Ectodermal cell (in vitro differentiated cells): ENCODE results near the gene TMEM150B.

Source experiments
- H3K27ac ChIP-seq: 2 replicates; pipeline ENCODE4 v1.7.0; 2013; ENCODE audit warnings: mild to moderate bottlenecking, low read depth, low read length; ENCODE audit not compliant: insufficient read depth, poor library complexity, severe bottlenecking
- H3K27me3 ChIP-seq: 2 replicates; pipeline ENCODE4 v1.7.0; 2013; ENCODE audit warnings: mild to moderate bottlenecking, low read length; ENCODE audit not compliant: insufficient read depth, control insufficient read depth, poor library complexity, severe bottlenecking
- H3K36me3 ChIP-seq: one replicate; pipeline ENCODE4 v1.7.0; 2013; ENCODE audit warnings: low read length; ENCODE audit not compliant: control insufficient read depth, insufficient read depth
- H3K4me1 ChIP-seq: one replicate; pipeline ENCODE4 v1.7.0; 2013; ENCODE audit warnings: low read length; ENCODE audit not compliant: control insufficient read depth, insufficient read depth
- H3K4me3 ChIP-seq: 2 replicates; pipeline ENCODE4 v1.7.0; 2013; ENCODE audit warnings: low read depth, low read length, control low read depth; ENCODE audit not compliant: insufficient read depth
- H3K9me3 ChIP-seq: 2 replicates; pipeline ENCODE4 v1.7.0; 2013; ENCODE audit warnings: mild to moderate bottlenecking, low read length, moderate library complexity; ENCODE audit not compliant: control insufficient read depth
- WGBS, 2 experiments: methylation state at CpG; one replicate each; pipeline ENCODE4 v1.1.7; 2013; ENCODE audit warnings: missing lambda C conversion rate in 2 of 2; 5-methylcytosine and 5-hydroxymethylcytosine counted together

TMEM150B gene

DNA sequence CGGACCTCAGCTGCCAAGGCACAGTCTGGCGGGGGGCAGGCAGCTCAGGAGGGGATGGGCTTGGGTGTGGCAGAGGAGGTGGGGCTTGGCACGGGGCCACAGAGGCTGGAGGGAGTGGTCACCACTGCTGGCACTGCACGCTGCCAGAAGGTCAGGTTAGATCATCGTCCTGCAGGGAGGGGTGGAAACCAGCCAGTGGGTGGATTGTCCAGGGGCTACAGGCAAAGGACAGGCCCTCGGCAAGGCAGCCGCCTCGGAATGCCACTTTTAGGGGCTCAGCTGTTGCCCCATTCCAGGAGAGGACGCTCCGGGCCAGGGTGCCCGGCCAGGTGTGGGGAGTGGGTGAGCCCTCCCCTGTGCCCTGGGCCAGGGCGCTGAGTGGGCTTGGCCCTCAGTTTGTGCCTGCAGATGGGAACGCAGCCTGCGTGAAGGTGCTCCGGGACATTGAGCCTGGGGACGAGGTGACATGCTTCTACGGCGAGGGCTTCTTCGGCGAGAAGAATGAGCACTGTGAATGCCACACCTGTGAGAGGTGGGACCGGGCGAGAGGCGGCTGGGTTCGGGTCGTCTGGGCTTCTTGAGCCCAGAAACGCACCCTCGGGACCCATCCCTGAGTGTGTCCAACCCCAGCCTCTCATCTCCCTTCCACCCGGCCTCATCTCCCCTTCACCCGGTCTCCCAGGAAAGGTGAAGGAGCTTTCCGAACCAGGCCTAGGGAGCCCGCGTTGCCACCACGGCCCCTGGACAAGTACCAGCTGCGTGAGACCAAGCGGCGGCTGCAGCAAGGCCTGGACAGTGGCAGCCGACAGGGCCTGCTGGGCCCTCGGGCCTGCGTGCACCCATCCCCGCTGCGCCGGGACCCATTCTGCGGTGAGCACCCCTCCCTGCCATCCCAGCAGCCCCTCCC is 20.9 kb upstream of the TMEM150B start:
- H3K27ac ChIP-seq = no peak overlapping the region
- no peak overlapping the region for H3K4me3 ChIP-seq
- peaks cover 16% of the 10 kb centered on the region for H3K36me3 ChIP-seq
- no peaks in the 10 kb centered on the region for H3K27me3 ChIP-seq
- 92 to 93% methylated on average over 43 of the region's 43 CpGs for WGBS, 2 experiments
- no peaks in the 10 kb centered on the region for H3K9me3 ChIP-seq
- peaks cover 26% of the 10 kb centered on the region for H3K4me1 ChIP-seq

DNA sequence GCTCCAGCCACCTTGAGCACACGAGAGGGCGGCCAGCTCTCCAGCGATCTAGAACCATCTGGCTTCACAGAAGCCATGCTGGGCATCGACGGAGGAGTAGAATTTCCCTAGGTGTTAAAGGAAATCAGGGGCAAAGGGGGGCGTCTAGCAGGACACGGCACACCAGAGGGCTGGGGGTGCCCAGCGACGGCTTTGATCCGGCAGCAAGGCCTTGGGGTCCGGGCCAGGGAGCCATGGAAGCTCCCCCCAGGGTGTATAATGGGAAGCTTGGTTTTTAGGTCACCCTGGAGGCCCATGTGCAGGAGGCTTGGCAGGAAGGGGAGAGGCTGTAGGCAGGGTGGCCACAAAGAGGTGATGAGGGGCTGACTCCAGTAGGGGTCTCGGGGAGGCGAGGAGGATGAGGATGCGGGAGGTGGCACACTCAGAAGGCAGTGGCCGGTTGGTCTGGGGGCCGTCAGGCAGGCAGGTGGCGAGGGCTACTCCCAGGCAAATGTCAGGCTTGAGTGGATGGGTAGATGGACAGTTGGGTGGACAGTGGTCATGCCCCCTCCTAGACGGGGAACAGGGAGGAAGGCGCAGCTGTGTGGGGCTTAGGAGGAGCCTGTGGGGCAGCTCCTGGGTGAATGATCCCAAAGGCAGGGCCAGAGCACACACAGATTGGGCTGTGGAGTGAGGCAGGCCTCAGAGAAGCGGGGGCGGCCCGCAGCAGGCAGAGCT is 20.1 kb upstream of the TMEM150B start:
- H3K4me3 ChIP-seq = no peak overlapping the region
- H3K9me3 ChIP-seq = no peaks in the 10 kb centered on the region
- peaks cover 26% of the 10 kb centered on the region for H3K4me1 ChIP-seq
- H3K27ac ChIP-seq = no peak overlapping the region
- no peaks in the 10 kb centered on the region for H3K27me3 ChIP-seq
- WGBS, 2 experiments = 93% methylated on average over 22 of the region's 22 CpGs
- peaks cover 16% of the 10 kb centered on the region for H3K36me3 ChIP-seq

DNA sequence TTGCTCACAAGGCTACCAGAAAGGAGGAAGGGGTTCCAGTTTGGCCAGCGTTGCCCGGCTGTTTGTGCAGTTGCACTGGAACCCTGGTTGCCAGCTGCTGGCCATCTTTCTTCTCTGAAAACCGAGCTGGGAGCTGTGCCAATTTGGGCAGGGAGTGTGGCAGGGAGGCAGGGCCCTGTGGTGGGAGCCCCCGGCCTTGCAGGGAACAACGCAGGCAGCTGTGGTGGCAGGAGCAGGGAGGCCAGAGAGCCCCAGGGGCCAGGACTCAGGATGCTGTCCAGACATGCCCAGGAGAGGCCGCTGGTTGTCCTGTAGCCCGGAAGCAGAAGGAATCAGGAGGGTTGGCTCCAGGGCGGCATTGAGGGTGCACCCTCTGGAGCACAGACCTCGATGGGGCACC is 19.3 kb upstream of the TMEM150B start:
- Histone ChIP-seq H3K4me1 (peaks cover 26% of the 10 kb centered on the region), H3K36me3 (peaks cover 16% of the 10 kb centered on the region), H3K27ac (no peak overlapping the region), H3K27me3 (no peaks in the 10 kb centered on the region), H3K4me3 (no peak overlapping the region), H3K9me3 (no peaks in the 10 kb centered on the region)
- 92 to 93% methylated on average over 9 of the region's 9 CpGs for WGBS, 2 experiments

DNA sequence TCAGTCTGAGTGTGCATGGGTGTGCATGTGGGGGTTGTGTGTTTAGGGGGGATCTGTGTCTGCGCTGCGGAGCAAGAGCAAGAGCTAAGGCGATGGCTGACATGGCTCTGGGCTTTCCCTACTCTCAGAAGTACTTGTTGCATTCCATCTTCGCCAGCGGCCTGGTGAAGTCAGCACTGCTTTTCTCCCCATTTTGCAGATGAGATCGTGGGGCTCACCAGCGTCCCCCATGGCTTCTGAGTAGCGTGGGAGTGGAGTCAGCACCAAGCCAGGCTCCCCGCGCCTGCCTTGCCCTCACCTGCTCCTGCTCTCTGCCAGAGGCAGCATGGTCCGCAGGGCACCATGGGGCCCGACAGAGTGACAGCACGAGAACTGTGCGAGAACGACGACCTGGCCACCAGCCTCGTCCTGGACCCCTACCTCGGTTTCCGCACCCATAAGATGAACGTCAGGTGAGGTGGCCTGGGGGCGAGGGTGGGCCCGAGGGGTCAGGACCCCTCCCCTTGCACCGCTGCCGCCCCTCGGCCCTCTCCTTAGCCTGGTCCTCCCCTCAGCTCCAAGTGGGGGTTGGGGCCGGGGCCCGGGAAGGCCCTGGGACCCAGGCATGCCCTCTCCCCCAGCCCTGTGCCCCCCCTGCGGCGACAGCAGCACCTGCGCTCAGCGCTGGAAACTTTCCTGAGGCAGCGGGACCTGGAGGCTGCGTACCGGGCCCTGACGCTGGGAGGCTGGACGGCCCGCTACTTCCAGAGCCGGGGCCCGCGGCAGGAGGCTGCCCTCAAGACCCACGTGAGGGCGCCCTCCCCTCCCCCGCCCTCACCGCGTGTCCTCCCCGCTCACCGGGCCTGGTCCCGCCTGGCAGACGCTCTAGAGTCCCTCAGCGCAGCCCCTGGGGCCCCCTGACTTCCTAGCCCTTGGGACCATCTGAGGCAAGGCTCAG is 16.7 kb upstream of the TMEM150B start:
- Histone ChIP-seq H3K9me3 (no peaks in the 10 kb centered on the region), H3K27me3 (no peaks in the 10 kb centered on the region), H3K4me3 (peak overlapping the region; percentile 83), H3K27ac (no peak overlapping the region), H3K4me1 (peaks cover 11% of the 10 kb centered on the region), H3K36me3 (peaks cover 16% of the 10 kb centered on the region)
- WGBS, 2 experiments = 88 to 89% methylated on average over 50 of the region's 50 CpGs

DNA sequence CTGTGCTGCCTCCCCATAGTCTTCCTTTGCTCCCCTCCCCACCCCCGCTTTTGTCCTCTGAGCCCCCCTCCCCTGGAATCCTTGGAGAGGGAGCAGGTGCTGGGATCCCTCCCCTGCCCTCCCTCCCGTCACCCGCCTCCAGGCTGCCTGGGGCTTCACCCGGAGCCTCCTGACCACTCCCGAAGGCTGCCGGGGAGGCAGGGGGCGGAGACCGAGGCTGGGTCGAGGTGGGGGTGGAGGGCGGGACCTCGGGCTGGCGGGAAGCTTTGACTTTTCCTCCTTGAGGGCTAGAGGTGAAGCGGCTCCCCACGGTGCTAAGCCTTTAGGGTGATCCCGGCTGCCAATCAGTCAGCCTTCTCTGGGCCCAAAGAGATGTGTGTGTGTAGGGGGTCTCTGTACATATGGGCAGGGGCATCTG is 16.0 kb upstream of the TMEM150B start:
- peaks cover 11% of the 10 kb centered on the region for H3K4me1 ChIP-seq
- no peaks in the 10 kb centered on the region for H3K9me3 ChIP-seq
- WGBS, 2 experiments = 1% methylated on average over 14 to 15 of the region's 15 CpGs
- H3K36me3 ChIP-seq = peaks cover 16% of the 10 kb centered on the region
- no peak overlapping the region for H3K27ac ChIP-seq
- H3K4me3 ChIP-seq = peak overlapping the region; percentile 83
- no peaks in the 10 kb centered on the region for H3K27me3 ChIP-seq

DNA sequence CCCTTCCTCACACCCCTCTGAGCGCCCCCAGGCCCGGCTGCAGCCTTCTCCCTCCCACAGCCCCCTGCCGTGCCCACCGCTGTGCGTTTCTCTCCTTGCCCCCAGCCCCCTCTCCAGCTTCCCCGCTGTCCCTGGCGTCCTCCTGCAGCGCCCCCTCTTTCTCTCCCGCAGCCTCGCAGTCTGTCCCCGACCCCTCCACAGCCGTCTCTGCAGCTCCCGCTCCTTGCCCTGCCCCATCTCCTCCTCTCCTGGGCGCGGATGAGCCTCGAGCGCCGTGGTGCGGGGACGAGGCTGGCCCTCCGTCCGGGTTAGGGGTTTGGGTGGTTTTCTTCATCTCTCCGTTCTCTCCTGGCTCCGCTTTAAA is 15.6 kb upstream of the TMEM150B start:
- Histone ChIP-seq H3K27me3 (no peaks in the 10 kb centered on the region), H3K36me3 (peaks cover 16% of the 10 kb centered on the region), H3K9me3 (no peaks in the 10 kb centered on the region), H3K27ac (peak overlapping the region; percentile 58), H3K4me3 (peak overlapping the region; percentile 83), H3K4me1 (peaks cover 11% of the 10 kb centered on the region)
- WGBS, 2 experiments = 0% methylated on average over 24 of the region's 24 CpGs

DNA sequence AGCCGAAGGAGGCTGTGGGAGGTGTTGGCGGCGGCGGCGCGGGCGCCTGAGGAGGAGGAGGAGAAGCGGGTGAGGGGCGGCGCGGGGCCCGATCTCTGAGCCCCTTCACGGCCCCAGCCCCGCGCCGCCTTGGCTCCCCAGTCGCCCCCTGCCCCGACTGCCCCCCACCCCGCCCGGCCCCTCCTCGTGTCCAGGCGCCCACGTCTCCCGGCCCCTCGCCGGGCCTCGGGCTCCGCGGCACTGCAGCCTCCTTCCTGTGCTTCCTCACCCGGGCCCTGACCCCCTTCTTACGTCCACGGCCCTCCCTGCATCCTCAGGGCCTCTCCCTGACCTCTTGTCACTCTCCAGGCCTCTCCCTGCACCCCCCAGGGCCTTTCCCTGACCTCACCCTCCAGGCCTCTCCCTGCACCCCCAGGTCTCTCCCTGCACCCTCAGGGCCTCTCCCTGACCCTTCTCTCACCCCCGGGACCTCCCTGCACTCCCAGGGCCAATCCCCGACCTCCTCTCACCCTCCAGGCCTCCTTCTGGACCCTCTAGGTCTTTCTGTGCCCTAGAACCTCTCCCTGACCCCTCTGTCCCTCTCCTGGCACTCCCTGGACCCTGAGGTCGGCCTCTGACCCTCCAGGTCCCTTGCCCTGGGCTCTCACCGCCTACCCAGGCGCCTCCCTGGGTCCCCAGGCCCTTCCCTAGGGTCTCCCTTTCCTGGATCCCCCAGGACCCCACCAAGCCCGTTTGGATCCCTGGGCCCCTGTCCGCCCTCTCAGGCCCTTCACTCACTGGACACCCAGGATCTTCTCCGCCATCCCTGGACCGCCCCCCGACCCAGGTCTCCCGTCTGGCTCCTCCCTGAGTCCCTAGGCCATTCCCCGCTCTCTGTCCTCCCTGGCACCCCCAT is 15.0 kb upstream of the TMEM150B start:
- Histone ChIP-seq H3K9me3 (no peaks in the 10 kb centered on the region), H3K36me3 (peaks cover 16% of the 10 kb centered on the region), H3K27me3 (no peaks in the 10 kb centered on the region), H3K4me3 (peak overlapping the region; percentile 83), H3K27ac (peak overlapping the region; percentile 58), H3K4me1 (peaks cover 11% of the 10 kb centered on the region)
- 2% methylated on average over 44 of the region's 44 CpGs for WGBS, 2 experiments

DNA sequence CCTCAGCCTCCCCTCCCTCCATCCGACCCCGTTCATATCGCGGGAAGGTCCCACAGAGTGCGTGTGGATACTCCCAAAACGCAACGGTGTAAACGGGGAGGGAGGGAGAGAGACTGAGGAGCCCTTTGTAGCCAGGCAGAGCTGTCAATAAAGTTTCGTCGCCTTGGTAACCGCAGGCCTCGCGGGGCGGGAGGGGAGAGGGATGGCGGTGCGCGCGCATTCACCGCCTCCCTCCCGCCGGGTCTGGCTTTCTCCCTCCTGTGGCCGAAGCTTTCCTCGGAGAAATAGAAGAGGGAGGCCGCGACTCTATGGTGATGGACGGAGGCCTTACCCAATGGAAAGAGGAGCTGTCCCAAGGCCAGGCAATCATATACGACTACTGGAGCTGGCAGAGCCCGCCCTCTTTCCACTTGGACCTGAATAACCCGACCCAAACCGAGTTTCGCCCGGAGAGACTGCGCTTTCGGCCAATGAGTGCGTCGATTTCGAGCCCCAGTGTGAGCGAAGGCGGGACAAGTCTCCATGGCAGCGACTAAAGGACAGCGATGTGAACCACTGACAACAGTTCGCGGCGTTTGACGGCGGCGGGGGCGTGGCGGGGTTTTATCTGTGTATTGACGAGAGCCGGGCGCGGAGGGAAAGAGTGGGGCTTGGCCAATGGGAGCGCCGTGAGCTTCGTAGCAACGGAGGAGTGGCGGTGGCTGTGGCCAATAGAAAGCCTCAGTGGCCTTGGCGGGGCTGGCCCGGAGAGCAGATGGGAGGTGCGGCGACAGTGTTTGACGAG is 14.2 kb upstream of the TMEM150B start, which contains the start of gene KMT5C:
Gene KMT5C, plus strand, starts transcription at position 772 of the 784 bp plus-strand sequence. CDS start 2,061 bp downstream, outside the sequence.
- 1% methylated on average over 63 of the region's 63 CpGs for WGBS, 2 experiments
- Histone ChIP-seq H3K27me3 (no peaks in the 10 kb centered on the region), H3K4me1 (peaks cover 11% of the 10 kb centered on the region), H3K4me3 (peak within 1 kb of the TSS; percentile 83), H3K9me3 (no peaks in the 10 kb centered on the region), H3K36me3 (peaks cover 16% of the 10 kb centered on the region), H3K27ac (peak within 1 kb of the TSS; percentile 98)
